Adrenal gland (tissue), 12 donors: Measurements from ENCODE around the gene XYLT1. TPM values are rescaled to one million over a fixed set of nuclear protein-coding genes. Genes with fewer than 3 reads are reported as not detected.
A peak's percentile ranks its signal among the peaks of the same experiment; 100 is the strongest.

ENCODE experiments used
- DNase-seq, 7 donors: peaks; one replicate each; pipeline ENCODE4 v3.0.0-alpha.2; 2019 to 2020
- H3K27ac ChIP-seq, 5 donors: fragments of 200-600 bp; sonication (generic) in 4 of 5; 1 replicate in 3 of 5; 2 replicates in 2 of 5; pipeline versions ENCODE4 v1.5.1 to v1.8.0; 2016 to 2020; ENCODE audit warnings: mild to moderate bottlenecking in 1 of 5
- H3K27me3 ChIP-seq: fragments of 200-600 bp; 2 replicates; pipeline ENCODE4 v1.8.0; 2021
- H3K36me3 ChIP-seq, 2 donors: fragments of 200-600 bp; replicated peaks in 1 of 2; 1 replicate in 1 of 2; 2 replicates in 1 of 2; pipeline versions ENCODE4 v1.5.1 to v1.8.0; 2018 to 2022
- H3K4me1 ChIP-seq, 2 donors: fragments of 200-600 bp; replicated peaks in 1 of 2; 1 replicate in 1 of 2; 2 replicates in 1 of 2; pipeline versions ENCODE4 v1.5.1 to v1.8.0; 2018 to 2021
- H3K4me3 ChIP-seq, 4 donors: fragments of 200-600 bp; sonication (generic) in 3 of 4; one replicate each; pipeline ENCODE4 v1.5.1; 2016 to 2018
- H3K9me3 ChIP-seq, 3 donors: fragments of 200-600 bp; sonication (generic) in 1 of 3; replicated peaks in 1 of 3; 1 replicate in 2 of 3; 2 replicates in 1 of 3; pipeline versions ENCODE4 v1.5.1 to v1.8.0; 2016 to 2021
- CTCF ChIP-seq, 6 experiments: fragments of 450-650 bp in 4 of 6; fragments of 200-600 bp in 2 of 6; sonication (generic) in 1 of 6; IDR thresholded peaks; 1 replicate in 5 of 6; 2 replicates in 1 of 6; pipeline versions ENCODE4 v1.5.1 to v1.8.0; 2016 to 2021; ENCODE audit warnings: antibody characterized with exemption in 6 of 6, mild to moderate bottlenecking in 2 of 6, moderate library complexity in 1 of 6
- POLR2A ChIP-seq, 2 donors: fragments of 450-650 bp; IDR thresholded peaks; one replicate each; pipeline ENCODE4 v1.6.1; 2017; ENCODE audit warnings: antibody characterized with exemption in 2 of 2, mild to moderate bottlenecking in 2 of 2, moderate library complexity in 1 of 2
- WGBS, 4 donors: extraction: QIAGEN DNeasy Blood & Tissue Kit in 2 of 4; methylation state at CpG; one replicate each; pipeline versions ENCODE4 v1.1.5 to v1.1.7; 2013 to 2017; 5-methylcytosine and 5-hydroxymethylcytosine counted together
- intact Hi-C, 2 donors: fragments of 100-400 bp; cut with DNase I; formaldehyde crosslinking; loops; one replicate each; pipeline versions ENCODE4 v1.14.1 to v1.15.0; 2022 to 2023
- polyA plus RNA-seq, 3 donors: library from polyadenylated mRNA; stranded (reverse); fragments of 200-250 nt in 2 of 3; fragments of 350-450 nt in 1 of 3; fragmentation: Illumina TruSeq in 1 of 3; extraction: RNeasy Lipid Tissue Mini Kit (QIAGEN cat#74804) in 1 of 3; gene quantifications; one replicate each; pipeline ENCODE4 v1.2.3, GENCODE V29; 2013 to 2014
- total RNA-seq, 9 donors: library from RNA; depleted of rRNA in 4 of 9; stranded (reverse); fragments of >200 nt in 4 of 9; fragments of 120-200 nt in 1 of 9; fragmentation: NEBNext Ultra II Directional in 1 of 9; extraction: Animal tissue kit (Norgen Biotek cat#: 25700) in 1 of 9; gene quantifications; one replicate each; pipeline versions ENCODE4 v1.1.0 to v1.2.4, GENCODE V29; 2013 to 2023
- donor health status: healthy with polysubstance abuse.
- donor health status: Bipolar disorder and iron deficiency.
- donor health status: DM: yes; HTN: yes; CAD: no.
- donor health status: DM: no; HTN: no; CAD: no.
- donor health status: DM: no; HTN: no; CAD: no.
- donor health status: DM: yes; HTN: yes; CAD: no.

Gene XYLT1
- total and polyA plus RNA-seq, 12 donors = 1.3 to 67.6 (median 16.8) TPM

GRCh38 chr16:17447101-17447569 lies 23.6 kb downstream of the XYLT1 start:
- H3K27ac ChIP-seq = peak overlapping the region in 1 of 5 donors; percentile 62
- intact Hi-C loops = no loop called here
- H3K4me3 ChIP-seq = no peak overlapping the region
- 24 to 53% (median 43%) methylated on average over 5 of the region's 5 CpGs for WGBS, 4 donors
- H3K36me3 ChIP-seq = no peaks in the 10 kb centered on the region
- H3K9me3 ChIP-seq = no peaks in the 10 kb centered on the region
- DNase-seq = peak in 2 of 7 donors; percentile 22 to 27
- TF ChIP-seq CTCF (IDR thresholded peaks at IDR 0.05) = no peak
- no peak for TF ChIP-seq POLR2A (IDR thresholded peaks at IDR 0.05)
- H3K4me1 ChIP-seq = peaks cover 12 to 19% of the 10 kb centered on the region in 2 donors
- no peaks in the 10 kb centered on the region for H3K27me3 ChIP-seq

- intact Hi-C loops = no loop called here
- WGBS, 4 donors = 38 to 51% (median 40%) methylated on average over 4 to 10 of the region's 10 CpGs
- peak overlapping the region in 1 of 5 donors; percentile 62 for H3K27ac ChIP-seq
- peaks cover 12 to 15% of the 10 kb centered on the region in 2 donors for H3K4me1 ChIP-seq
- H3K4me3 ChIP-seq = no peak overlapping the region
- H3K9me3 ChIP-seq = no peaks in the 10 kb centered on the region
- H3K36me3 ChIP-seq = no peaks in the 10 kb centered on the region
- TF ChIP-seq CTCF (IDR thresholded peaks at IDR 0.05) (no peak), POLR2A (IDR thresholded peaks at IDR 0.05) (no peak)
- H3K27me3 ChIP-seq = no peaks in the 10 kb centered on the region
- DNase-seq = peak in 5 of 7 donors; percentile 43 to 50 (median 46)
Observed at GRCh38 chr16:17446661-17447060, 24.1 kb downstream of the XYLT1 start.

- whole genome bisulfite sequencing, 4 donors = 92 to 98% (median 95%) methylated on average over 12 of the region's 12 CpGs
- H3K4me3 ChIP-seq = no peak overlapping the region
- TF ChIP-seq POLR2A (IDR thresholded peaks at IDR 0.05) = no peak
- TF ChIP-seq CTCF (IDR thresholded peaks at IDR 0.05) = no peak
- DNase-seq = no peak
- H3K27me3 ChIP-seq = no peaks in the 10 kb centered on the region
- no peaks in the 10 kb centered on the region for H3K36me3 ChIP-seq
- no peak overlapping the region for H3K27ac ChIP-seq
- intact Hi-C loops = no loop called here
- peaks cover 12 to 13% of the 10 kb centered on the region in 2 donors for H3K4me1 ChIP-seq
- H3K9me3 ChIP-seq = no peaks in the 10 kb centered on the region
Observed at GRCh38 chr16:17445421-17445820, 25.3 kb downstream of the XYLT1 start.

- TF ChIP-seq CTCF (IDR thresholded peaks at IDR 0.05) = no peak
- no peak for TF ChIP-seq POLR2A (IDR thresholded peaks at IDR 0.05)
- Histone ChIP-seq H3K27ac (no peak overlapping the region), H3K4me1 (peaks cover 12 to 13% of the 10 kb centered on the region in 2 donors), H3K27me3 (no peaks in the 10 kb centered on the region), H3K4me3 (no peak overlapping the region), H3K9me3 (no peaks in the 10 kb centered on the region), H3K36me3 (no peaks in the 10 kb centered on the region)
- 93 to 100% (median 99%) methylated on average over 1 of the region's 1 CpG for WGBS, 4 donors
- intact Hi-C loops = no loop called here
- no peak for DNase-seq
Observed at GRCh38 chr16:17444658-17445057, 26.1 kb downstream of the XYLT1 start.
